Activated naive CD4-positive, alpha-beta T cell treated with anti-CD3 and anti-CD28 coated beads, Interleukin-2, amount 50 U/mL, for 72 hours (primary cell): ENCODE measurements around the gene LMNTD2. TPM values are rescaled to one million over a fixed set of nuclear protein-coding genes. Genes with fewer than 3 reads are reported as not detected.
"Not testable (repeated sequence)": the region's sequence is repeated elsewhere in the genome, so short reads cannot be mapped to it uniquely, and the experiment has no call there.

ENCODE experiments used
- ATAC-seq, 2 donors: fragments of 150-1000 bp; cut with Tn5 transposase; 2 replicates each; pipeline ENCODE4 v1.10.0; 2021; ENCODE audit warnings: mild to moderate bottlenecking in 2 of 2, moderate library complexity in 2 of 2
- DNase-seq, 2 donors: peaks; one replicate each; pipeline ENCODE4 v3.0.0; 2021 to 2022; ENCODE audit warnings: low spot score in 2 of 2
- H3K27ac Mint-ChIP-seq, 2 donors: one replicate each; pipeline ENCODE4 v1.8.0; 2022; ENCODE audit warnings: mild to moderate bottlenecking in 2 of 2, mixed read lengths in 2 of 2
- H3K36me3 Mint-ChIP-seq, 2 donors: one replicate each; pipeline ENCODE4 v1.8.0; 2022; ENCODE audit warnings: mixed read lengths in 2 of 2
- H3K9me3 Mint-ChIP-seq, 2 donors: one replicate each; pipeline ENCODE4 v1.8.0; 2022; ENCODE audit warnings: mixed read lengths in 2 of 2
- total RNA-seq, 2 donors: library from RNA; stranded (reverse); gene quantifications; one replicate each; pipeline ENCODE4 v1.2.3, GENCODE V29; 2022

The LMNTD2 gene
- total RNA-seq, 2 donors from 2014 or later = 5.1 to 5.8 TPM

- peak in 1 of 2 donors; percentile 66 for DNase-seq
- Mint-ChIP-seq H3K27ac (peak overlapping the region; percentile 15 to 97), H3K9me3 (no peaks in the 10 kb centered on the region), H3K36me3 (peaks cover 8% of the 10 kb centered on the region in 2 donors)
- peak; percentile 59 to 62 for ATAC-seq
Observed at GRCh38 chr11:575313-575995, 14.9 kb upstream of the LMNTD2 start.

GRCh38 chr11:574632-575312 is 14.2 kb upstream of the LMNTD2 start:
- H3K27ac Mint-ChIP-seq = peak overlapping the region in 1 of 2 donors; percentile 15
- ATAC-seq (no peak), DNase-seq (no peak)
- H3K36me3 Mint-ChIP-seq = peaks cover 8% of the 10 kb centered on the region in 2 donors
- H3K9me3 Mint-ChIP-seq = no peaks in the 10 kb centered on the region

GRCh38 chr11:574031-574570 is 13.6 kb upstream of the LMNTD2 start:
- not testable (repeated sequence) for H3K27ac Mint-ChIP-seq, DNase-seq, ATAC-seq, H3K36me3 Mint-ChIP-seq, H3K9me3 Mint-ChIP-seq

GRCh38 chr11:573146-573759 is 12.7 kb upstream of the LMNTD2 start:
- peaks cover 8% of the 10 kb centered on the region in 2 donors for H3K36me3 Mint-ChIP-seq
- H3K9me3 Mint-ChIP-seq = no peaks in the 10 kb centered on the region
- DNase-seq = no peak
- no peak overlapping the region for H3K27ac Mint-ChIP-seq
- ATAC-seq = no peak

- DNase-seq (no peak), ATAC-seq (no peak)
- Mint-ChIP-seq H3K9me3 (no peaks in the 10 kb centered on the region), H3K36me3 (peaks cover 0 to 5% of the 10 kb centered on the region in 2 donors), H3K27ac (no peak overlapping the region)
Observed at GRCh38 chr11:571802-572185, 11.3 kb upstream of the LMNTD2 start.

- DNase-seq = no peak
- Mint-ChIP-seq H3K36me3 (peaks cover 0 to 5% of the 10 kb centered on the region in 2 donors), H3K9me3 (no peaks in the 10 kb centered on the region), H3K27ac (peak overlapping the region in 1 of 2 donors; percentile 29)
- no peak for ATAC-seq
Observed at GRCh38 chr11:569158-569885, 8.8 kb upstream of the LMNTD2 start.

GRCh38 chr11:568306-569157 is 8.0 kb upstream of the LMNTD2 start:
- H3K27ac Mint-ChIP-seq = peak overlapping the region in 1 of 2 donors; percentile 29
- no peaks in the 10 kb centered on the region for H3K9me3 Mint-ChIP-seq

GRCh38 chr11:567629-568292 is 7.2 kb upstream of the LMNTD2 start:
- no peaks in the 10 kb centered on the region for H3K9me3 Mint-ChIP-seq
- DNase-seq = no peak
- ATAC-seq = peak in 1 of 2 donors; percentile 5
- peak overlapping the region in 1 of 2 donors; percentile 44 for H3K27ac Mint-ChIP-seq
- H3K36me3 Mint-ChIP-seq = peaks cover 0 to 5% of the 10 kb centered on the region in 2 donors

More at GRCh38 chr11:568306-569157, 8.0 kb upstream of the LMNTD2 start:
- ATAC-seq (peak; percentile 93 to 95), DNase-seq (peak; percentile 92 to 99)
- H3K36me3 Mint-ChIP-seq = peaks cover 0 to 5% of the 10 kb centered on the region in 2 donors

- Mint-ChIP-seq H3K27ac (peak overlapping the region in 1 of 2 donors; percentile 44), H3K36me3 (peaks cover 0 to 5% of the 10 kb centered on the region in 2 donors), H3K9me3 (no peaks in the 10 kb centered on the region)
- ATAC-seq (no peak), DNase-seq (no peak)
Observed at GRCh38 chr11:567011-567628, 6.6 kb upstream of the LMNTD2 start.

GRCh38 chr11:565921-566509 is 5.5 kb upstream of the LMNTD2 start:
- Mint-ChIP-seq H3K27ac (no peak overlapping the region), H3K36me3 (peaks cover 0 to 5% of the 10 kb centered on the region in 2 donors), H3K9me3 (no peaks in the 10 kb centered on the region)
- ATAC-seq (no peak), DNase-seq (no peak)

- Mint-ChIP-seq H3K9me3 (no peaks in the 10 kb centered on the region), H3K27ac (no peak overlapping the region), H3K36me3 (peaks cover 0 to 5% of the 10 kb centered on the region in 2 donors)
- ATAC-seq (no peak), DNase-seq (no peak)
Observed at GRCh38 chr11:563812-564578, 3.5 kb upstream of the LMNTD2 start.

- DNase-seq = no peak
- no peak overlapping the region for H3K27ac Mint-ChIP-seq
Observed at GRCh38 chr11:563066-563811, 2.7 kb upstream of the LMNTD2 start.

GRCh38 chr11:562046-562645 is 1.6 kb upstream of the LMNTD2 start:
- no peaks in the 10 kb centered on the region for H3K9me3 Mint-ChIP-seq
- H3K27ac Mint-ChIP-seq = no peak overlapping the region
- DNase-seq = no peak
- no peak for ATAC-seq
- no peaks in the 10 kb centered on the region for H3K36me3 Mint-ChIP-seq

More at GRCh38 chr11:563066-563811, 2.7 kb upstream of the LMNTD2 start:
- Mint-ChIP-seq H3K36me3 (peaks cover 0 to 5% of the 10 kb centered on the region in 2 donors), H3K9me3 (no peaks in the 10 kb centered on the region)
- no peak for ATAC-seq
